ENCODE measurements around the gene SMYD4. TPM values are rescaled to one million over a fixed set of nuclear protein-coding genes. Genes with fewer than 3 reads are reported as not detected.

Gene SMYD4
- total and polyA plus RNA-seq, 10 of the 15 experiments (the other 5 are each of a cell fraction or from before 2014, with no cell fraction given) = 2.1 to 18.8 (median 13.7) TPM

DNA sequence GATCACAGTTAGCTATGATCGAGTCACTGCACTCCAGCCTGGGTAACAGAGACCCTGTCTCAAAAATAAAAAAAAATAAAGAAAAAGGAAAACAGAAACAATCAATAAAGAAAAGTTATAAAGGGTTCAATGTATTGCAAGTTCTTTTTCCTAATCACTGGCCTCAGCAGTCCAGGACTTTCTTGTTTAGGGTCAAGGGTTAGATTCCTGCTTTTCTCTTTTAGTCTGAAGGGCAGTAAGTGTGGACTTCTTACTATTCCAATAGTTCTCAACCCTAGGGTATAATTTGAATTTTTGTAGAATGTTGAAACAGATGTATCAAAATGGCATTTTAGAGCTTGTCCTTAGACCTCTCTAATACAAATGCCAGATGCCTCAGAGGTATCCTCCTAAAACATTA is 27.3 kb downstream of the SMYD4 start:
- 89% methylated on average over 1 of the region's 1 CpG for WGBS (ENCODE audit: insufficient coverage, insufficient replicate concordance, low lambda C conversion rate, missing lambda C conversion rate)
- no peaks in the 10 kb centered on the region for H3K9me3 ChIP-seq (replicated peaks; ENCODE audit: control insufficient read depth, insufficient read depth, low read length)
- no peaks in the 10 kb centered on the region for H3K79me2 ChIP-seq (ENCODE audit: control insufficient read depth, insufficient read depth, low read length)
- ChIA-PET CTCF (no interaction called here), POLR2A (interaction anchor here (0.5 kb wide), 1 partner anchor 513 kb away, joined by 4 read pairs; no protein-coding TSS in a partner anchor), SMC1A (ENCODE audit: uncharacterized antibody, unreplicated experiment) (no interaction called here), RAD21 (ENCODE audit: unreplicated experiment) (interaction anchor here (0.9 kb wide), 1 partner anchor 9 kb away, joined by 3 read pairs; no protein-coding TSS in a partner anchor)
- no peak overlapping the region for H3K27ac ChIP-seq (ENCODE audit: control insufficient read depth, insufficient read depth)
- no peaks in the 10 kb centered on the region for H3K27me3 ChIP-seq (replicated peaks in 1 of 2; ENCODE audit: control insufficient read depth in 2 of 2, insufficient read depth in 2 of 2, low read length in 1 of 2)
- H3K9ac ChIP-seq (ENCODE audit: control insufficient read depth, insufficient read depth, low read length) = no peak overlapping the region
- H3K4me3 ChIP-seq = no peak overlapping the region
- H2AFZ ChIP-seq (ENCODE audit: control insufficient read depth, low read depth, low read length) = no peak overlapping the region
- FAIRE-seq (no peak), ATAC-seq (no peak), DNase-seq (ENCODE audit: low read depth, low spot score) (no peak)
- peaks cover 7 to 24% of the 10 kb centered on the region in 2 experiments for H3K36me3 ChIP-seq (ENCODE audit: control insufficient read depth in 2 of 2, insufficient read depth in 2 of 2, low read length in 1 of 2)
- TF ChIP-seq PKNOX1 (IDR thresholded peaks at IDR 0.05) (no peak), EGR1 (IDR thresholded peaks at IDR 0.05; ENCODE audit: borderline replicate concordance in 1 of 2, low read depth in 2 of 2, low read length in 2 of 2) (no peak), RAD21 (IDR thresholded peaks at IDR 0.05; ENCODE audit: insufficient read depth, low read depth, low read length) (no peak), RBBP5 (conservative IDR thresholded peaks at IDR 0.05) (no peak), SIN3A (IDR thresholded peaks at IDR 0.05; ENCODE audit: low read depth, low read length) (no peak), SPI1 (IDR thresholded peaks at IDR 0.05; ENCODE audit: borderline replicate concordance, insufficient read depth, low read depth, low read length) (no peak), GABPA (IDR thresholded peaks at IDR 0.05; ENCODE audit: low read depth) (no peak), SRF (IDR thresholded peaks at IDR 0.05; ENCODE audit: low read depth in 2 of 2, low read length in 2 of 2) (no peak), NR2F1 (conservative IDR thresholded peaks at IDR 0.05) (no peak), FOXK2 (IDR thresholded peaks at IDR 0.05) (no peak), CHD1 (IDR thresholded peaks at IDR 0.05; ENCODE audit: low read depth, low read length) (no peak), EZH2 (IDR thresholded peaks at IDR 0.05; ENCODE audit: borderline replicate concordance, control insufficient read depth, low read depth, low read length) (no peak), POLR2A (IDR thresholded peaks at IDR 0.05; ENCODE audit: low read depth, low read length) (no peak), ZBED1 (IDR thresholded peaks at IDR 0.05; ENCODE audit: borderline replicate concordance) (no peak), ZNF217 (IDR thresholded peaks at IDR 0.05) (no peak), SREBF2 (IDR thresholded peaks at IDR 0.05; ENCODE audit: low read length) (no peak), MTA2 (IDR thresholded peaks at IDR 0.05; ENCODE audit: low read depth) (no peak), IKZF2 (IDR thresholded peaks at IDR 0.05) (no peak), TAF1 (IDR thresholded peaks at IDR 0.05; ENCODE audit: borderline replicate concordance, low read depth, low read length) (no peak)
- TF ChIP-seq, protein P1, sequence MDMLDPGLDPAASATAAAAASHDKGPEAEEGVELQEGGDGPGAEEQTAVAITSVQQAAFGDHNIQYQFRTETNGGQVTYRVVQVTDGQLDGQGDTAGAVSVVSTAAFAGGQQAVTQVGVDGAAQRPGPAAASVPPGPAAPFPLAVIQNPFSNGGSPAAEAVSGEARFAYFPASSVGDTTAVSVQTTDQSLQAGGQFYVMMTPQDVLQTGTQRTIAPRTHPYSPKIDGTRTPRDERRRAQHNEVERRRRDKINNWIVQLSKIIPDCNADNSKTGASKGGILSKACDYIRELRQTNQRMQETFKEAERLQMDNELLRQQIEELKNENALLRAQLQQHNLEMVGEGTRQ (IDR thresholded peaks at IDR 0.05; ENCODE audit: borderline replicate concordance, low read depth, low read length) = no peak
- no peak overlapping the region for H3K4me2 ChIP-seq (ENCODE audit: control insufficient read depth, insufficient read depth)
- BruUV-seq (replicated peaks) = no TSS peak
- in situ Hi-C loops (cut with MboI) = no loop called here
- no peaks in the 10 kb centered on the region for H3K4me1 ChIP-seq (ENCODE audit: control insufficient read depth, insufficient read depth, low read length)
- no peaks in the 10 kb centered on the region for H4K20me1 ChIP-seq (ENCODE audit: control insufficient read depth, insufficient read depth)
- intact Hi-C loops (cut with micrococcal nuclease; ENCODE audit: unreplicated experiment) = no loop called here

Data from GM12878 (cell line).